CD4-positive, alpha-beta T cell treated with Interferon alpha-2 for 1 hour (primary cell): Measurements from ENCODE around the gene SRSF3.
"Not testable (repeated sequence)": the region's sequence is repeated elsewhere in the genome, so short reads cannot be mapped to it uniquely, and the experiment has no call there.

Experiments
- DNase-seq, 2 donors: peaks; one replicate each; pipeline ENCODE4 v3.0.0-alpha.2; 2020 to 2022

Gene SRSF3

GRCh38 chr6:36594029-36594815, at the start of gene SRSF3:
Gene SRSF3, plus strand, starts transcription at chr6:36594362. Its CDS starts 2,401 bp downstream, at chr6:36596763.
- DNase-seq = peak; percentile 97 to 98

- no peak for DNase-seq
These were observed 48.3 kb upstream of the SRSF3 start for GRCh38 chr6:36545767-36546307.

- DNase-seq = peak in 1 of 2 donors; percentile 26
These were observed 47.7 kb upstream of the SRSF3 start for GRCh38 chr6:36546308-36546919.

GRCh38 chr6:36546920-36547645, 47.1 kb upstream of the SRSF3 start, which contains the start of gene STK38:
Gene STK38, minus strand, starts transcription at chr6:36547479. Its CDS starts 7,277 bp downstream, at chr6:36540202.
- peak; percentile 92 to 94 for DNase-seq

- DNase-seq = peak in 1 of 2 donors; percentile 14
These were observed 46.3 kb upstream of the SRSF3 start for GRCh38 chr6:36547646-36548400.

GRCh38 chr6:36548401-36548743, 45.8 kb upstream of the SRSF3 start:
- no peak for DNase-seq

- no peak for DNase-seq
These were observed 43.6 kb upstream of the SRSF3 start for GRCh38 chr6:36550473-36551000.

- no peak for DNase-seq
These were observed 38.4 kb upstream of the SRSF3 start for GRCh38 chr6:36555750-36556252.

- no peak for DNase-seq
These were observed 37.9 kb upstream of the SRSF3 start for GRCh38 chr6:36556281-36556680.

- no peak for DNase-seq
These were observed 35.0 kb upstream of the SRSF3 start for GRCh38 chr6:36559011-36559793.

- DNase-seq = no peak
These were observed 33.3 kb upstream of the SRSF3 start for GRCh38 chr6:36560822-36561221.

- no peak for DNase-seq
These were observed 30.8 kb upstream of the SRSF3 start for GRCh38 chr6:36563237-36563927.

GRCh38 chr6:36563928-36564284, 30.3 kb upstream of the SRSF3 start:
- DNase-seq = no peak

- no peak for DNase-seq
These were observed 27.7 kb upstream of the SRSF3 start for GRCh38 chr6:36566418-36566905.

- DNase-seq = no peak
These were observed 23.9 kb upstream of the SRSF3 start for GRCh38 chr6:36570264-36570663.

GRCh38 chr6:36571122-36572043, 22.8 kb upstream of the SRSF3 start:
- no peak for DNase-seq

- not testable (repeated sequence) for DNase-seq
These were observed 21.5 kb upstream of the SRSF3 start for GRCh38 chr6:36572353-36573311.

GRCh38 chr6:36574679-36575078, 19.5 kb upstream of the SRSF3 start:
- no peak for DNase-seq
